ENCODE data around the gene RAB12. TPM values are rescaled to one million over a fixed set of nuclear protein-coding genes. Genes with fewer than 3 reads are reported as not detected.

Gene RAB12
- total RNA-seq, 1 donor from 2014 or later = 48.5 TPM

GRCh38 chr18:8685141-8685913, 76.1 kb downstream of the RAB12 start:
- Mint-ChIP-seq H3K27ac (ENCODE audit: unreplicated experiment) (peak overlapping the region; percentile 86), H3K27me3 (ENCODE audit: unreplicated experiment) (no peaks in the 10 kb centered on the region), H3K4me3 (ENCODE audit: unreplicated experiment) (no peak overlapping the region), H3K9me3 (ENCODE audit: unreplicated experiment) (no peaks in the 10 kb centered on the region), H3K4me1 (ENCODE audit: unreplicated experiment) (peaks cover 16% of the 10 kb centered on the region), H3K36me3 (ENCODE audit: unreplicated experiment) (no peaks in the 10 kb centered on the region)
- peak; percentile 81 for DNase-seq (ENCODE audit: extremely low spot score, unreplicated experiment)
- no peak for TF ChIP-seq CTCF (IDR thresholded peaks at IDR 0.05)

- Mint-ChIP-seq H3K27ac (ENCODE audit: unreplicated experiment) (peak overlapping the region; percentile 86), H3K4me3 (ENCODE audit: unreplicated experiment) (no peak overlapping the region), H3K36me3 (ENCODE audit: unreplicated experiment) (no peaks in the 10 kb centered on the region), H3K9me3 (ENCODE audit: unreplicated experiment) (no peaks in the 10 kb centered on the region), H3K27me3 (ENCODE audit: unreplicated experiment) (no peaks in the 10 kb centered on the region), H3K4me1 (ENCODE audit: unreplicated experiment) (peaks cover 16% of the 10 kb centered on the region)
- no peak for TF ChIP-seq CTCF (IDR thresholded peaks at IDR 0.05)
- peak; percentile 60 for DNase-seq (ENCODE audit: extremely low spot score, unreplicated experiment)
Measured at GRCh38 chr18:8685914-8686216, 76.6 kb downstream of the RAB12 start.

- no peaks in the 10 kb centered on the region for H3K9me3 Mint-ChIP-seq (ENCODE audit: unreplicated experiment)
- no peak for DNase-seq (ENCODE audit: extremely low spot score, unreplicated experiment)
- no peaks in the 10 kb centered on the region for H3K36me3 Mint-ChIP-seq (ENCODE audit: unreplicated experiment)
- H3K27ac Mint-ChIP-seq (ENCODE audit: unreplicated experiment) = no peak overlapping the region
- no peak for TF ChIP-seq CTCF (IDR thresholded peaks at IDR 0.05)
- H3K4me3 Mint-ChIP-seq (ENCODE audit: unreplicated experiment) = no peak overlapping the region
- no peaks in the 10 kb centered on the region for H3K27me3 Mint-ChIP-seq (ENCODE audit: unreplicated experiment)
- peaks cover 16% of the 10 kb centered on the region for H3K4me1 Mint-ChIP-seq (ENCODE audit: unreplicated experiment)
Measured at GRCh38 chr18:8686611-8687010, 77.4 kb downstream of the RAB12 start.

GRCh38 chr18:8688216-8688800, 79.1 kb downstream of the RAB12 start:
- no peak for TF ChIP-seq CTCF (IDR thresholded peaks at IDR 0.05)
- Mint-ChIP-seq H3K36me3 (ENCODE audit: unreplicated experiment) (no peaks in the 10 kb centered on the region), H3K4me3 (ENCODE audit: unreplicated experiment) (no peak overlapping the region), H3K9me3 (ENCODE audit: unreplicated experiment) (no peaks in the 10 kb centered on the region), H3K27me3 (ENCODE audit: unreplicated experiment) (no peaks in the 10 kb centered on the region), H3K27ac (ENCODE audit: unreplicated experiment) (no peak overlapping the region), H3K4me1 (ENCODE audit: unreplicated experiment) (peaks cover 16% of the 10 kb centered on the region)
- no peak for DNase-seq (ENCODE audit: extremely low spot score, unreplicated experiment)

GRCh38 chr18:8688816-8689215, 79.6 kb downstream of the RAB12 start:
- no peaks in the 10 kb centered on the region for H3K27me3 Mint-ChIP-seq (ENCODE audit: unreplicated experiment)
- no peak overlapping the region for H3K4me3 Mint-ChIP-seq (ENCODE audit: unreplicated experiment)
- no peaks in the 10 kb centered on the region for H3K9me3 Mint-ChIP-seq (ENCODE audit: unreplicated experiment)
- H3K36me3 Mint-ChIP-seq (ENCODE audit: unreplicated experiment) = no peaks in the 10 kb centered on the region
- DNase-seq (ENCODE audit: extremely low spot score, unreplicated experiment) = peak; percentile 63
- H3K4me1 Mint-ChIP-seq (ENCODE audit: unreplicated experiment) = peaks cover 16% of the 10 kb centered on the region
- no peak for TF ChIP-seq CTCF (IDR thresholded peaks at IDR 0.05)
- no peak overlapping the region for H3K27ac Mint-ChIP-seq (ENCODE audit: unreplicated experiment)

Other genes with a start within 250 kb of the RAB12 start
- gene MTCL1, start 96.1 kb downstream of the RAB12 start, total RNA-seq = 56.9 and 58.4 TPM in 2 replicates